ENCODE data around the gene PDZD7. TPM values are rescaled to one million over a fixed set of nuclear protein-coding genes. Genes with fewer than 3 reads are reported as not detected.

PDZD7 gene
- total and polyA plus RNA-seq, 2 of the 8 experiments (the other 6 are each of a cell fraction or from before 2014, with no cell fraction given): 0.88 to 1.6 TPM

- TF ChIP-seq KDM5A (IDR thresholded peaks at IDR 0.05; ENCODE audit: low read length) (0 out of 2 replicates have a peak, but pooled peaks have one; percentile 40), PHF8 (conservative IDR thresholded peaks at IDR 0.05; ENCODE audit: low read depth, low read length) (peak; percentile 91), TCF12 (IDR thresholded peaks at IDR 0.05; ENCODE audit: low read depth, low read length) (no peak), GABPA (IDR thresholded peaks at IDR 0.05; ENCODE audit: borderline replicate concordance, insufficient read depth, low read length) (peak; percentile 98)
Observed at GRCh38 chr10:100986952-100987684, 43.8 kb downstream of the PDZD7 start, which contains the start of the genes MRPL43 and TWNK (continued).

Measured in H1 (cell line).